OCI-LY1 (cell line): ENCODE measurements around the gene STARD3NL.
"Not testable (repeated sequence)": the region's sequence is repeated elsewhere in the genome, so short reads cannot be mapped to it uniquely, and the experiment has no call there.

Experiments used
- H2AFZ ChIP-seq: fragments of 200-600 bp; sonication (generic), shearing (Covaris generic); 2 replicates; pipeline ENCODE4 v1.6.0; 2014; ENCODE audit warnings: antibody characterized with exemption, mild to moderate bottlenecking, low read length
- H3F3A ChIP-seq: fragments of 200-600 bp; sonication (generic), shearing (Covaris generic); 2 replicates; pipeline ENCODE4 v1.6.0; 2014; ENCODE audit warnings: mild to moderate bottlenecking, antibody characterized with exemption, low read length, moderate library complexity; ENCODE audit not compliant: insufficient read depth
- H3K27ac ChIP-seq: fragments of 200-600 bp; sonication (generic); 2 replicates; pipeline ENCODE4 v1.5.1; 2014; ENCODE audit warnings: low read length, mixed run types, mild to moderate bottlenecking, low read depth; ENCODE audit not compliant: poor library complexity, severe bottlenecking
- H3K27me3 ChIP-seq: fragments of 200-600 bp; sonication (generic); 2 replicates; pipeline ENCODE4 v1.6.0; 2014; ENCODE audit warnings: antibody characterized with exemption, mild to moderate bottlenecking, low read length, moderate library complexity; ENCODE audit not compliant: insufficient read depth
- H3K36me3 ChIP-seq: fragments of 200-600 bp; sonication (generic); 2 replicates; pipeline ENCODE4 v1.6.1; 2014; ENCODE audit warnings: mild to moderate bottlenecking, antibody characterized with exemption, low read length, moderate library complexity, mixed read lengths; ENCODE audit not compliant: insufficient read depth
- H3K4me1 ChIP-seq: fragments of 200-600 bp; sonication (generic); 2 replicates; pipeline ENCODE4 v1.5.1; 2014; ENCODE audit warnings: mild to moderate bottlenecking, low read length, moderate library complexity; ENCODE audit not compliant: insufficient read depth, severe bottlenecking
- H3K4me2 ChIP-seq: fragments of 200-600 bp; sonication (generic), shearing (Covaris generic); 2 replicates; pipeline ENCODE4 v1.6.1; 2014; ENCODE audit warnings: low read length
- H3K4me3 ChIP-seq: fragments of 200-600 bp; sonication (generic); 2 replicates; pipeline ENCODE4 v1.5.1; 2014; ENCODE audit warnings: low read length, low read depth, mild to moderate bottlenecking, mixed read lengths; ENCODE audit not compliant: poor library complexity, severe bottlenecking
- H3K79me2 ChIP-seq: fragments of 200-600 bp; shearing (Covaris generic); 2 replicates; pipeline ENCODE4 v1.6.1; 2016; ENCODE audit warnings: mixed run types, low read length, mixed read lengths; ENCODE audit not compliant: insufficient read depth
- H3K9ac ChIP-seq: fragments of 200-600 bp; sonication (generic), shearing (Covaris generic); 2 replicates; pipeline ENCODE4 v1.6.1; 2014; ENCODE audit warnings: mild to moderate bottlenecking, low read length, mixed read lengths
- H3K9me2 ChIP-seq: fragments of 200-600 bp; sonication (generic), shearing (Covaris generic); 2 replicates; pipeline ENCODE4 v1.6.1; 2014; ENCODE audit warnings: low read depth, mild to moderate bottlenecking, low read length, mixed read lengths
- H3K9me3 ChIP-seq: fragments of 200-600 bp; shearing (Covaris generic); 2 replicates; pipeline ENCODE4 v1.6.1; 2014; ENCODE audit warnings: low read length, mixed read lengths
- H4K20me1 ChIP-seq: fragments of 200-600 bp; sonication (generic), shearing (Covaris generic); 2 replicates; pipeline ENCODE4 v1.6.0; 2016; ENCODE audit warnings: mild to moderate bottlenecking, low read length; ENCODE audit not compliant: insufficient read depth
- CTCF ChIP-seq: fragments of 200-600 bp; sonication (generic), shearing (Covaris generic); IDR thresholded peaks from 2 replicates; pipeline ENCODE4 v1.5.1; 2017; ENCODE audit warnings: mild to moderate bottlenecking, antibody characterized with exemption, low read length, moderate library complexity, mixed read lengths
- EZH2 ChIP-seq: fragments of 200-600 bp; sonication (generic), shearing (Covaris generic); IDR thresholded peaks from 2 replicates; pipeline ENCODE4 v1.8.0; 2017; ENCODE audit warnings: borderline replicate concordance, mixed run types, mild to moderate bottlenecking, antibody characterized with exemption, low read length, moderate library complexity, mixed read lengths

STARD3NL gene

GRCh38 chr7:38241071-38241470 is 63.0 kb downstream of the STARD3NL start:
- Histone ChIP-seq H2AFZ (no peak overlapping the region), H3K36me3 (no peaks in the 10 kb centered on the region), H3K27ac (no peak overlapping the region), H3K4me2 (no peak overlapping the region), H3K27me3 (no peaks in the 10 kb centered on the region), H3K79me2 (no peaks in the 10 kb centered on the region), H3K4me3 (no peak overlapping the region), H3K9me2 (no peaks in the 10 kb centered on the region), H3K4me1 (no peaks in the 10 kb centered on the region), H4K20me1 (no peaks in the 10 kb centered on the region), H3K9me3 (no peaks in the 10 kb centered on the region), H3F3A (no peaks in the 10 kb centered on the region), H3K9ac (no peak overlapping the region)
- TF ChIP-seq EZH2, result no peak
- TF ChIP-seq CTCF, result no peak

GRCh38 chr7:38242814-38243213 is 64.8 kb downstream of the STARD3NL start:
- Histone ChIP-seq H3K9me3 (no peaks in the 10 kb centered on the region), H2AFZ (no peak overlapping the region), H4K20me1 (no peaks in the 10 kb centered on the region), H3K4me1 (no peaks in the 10 kb centered on the region), H3K9me2 (no peaks in the 10 kb centered on the region), H3K79me2 (no peaks in the 10 kb centered on the region), H3K4me3 (no peak overlapping the region), H3K9ac (no peak overlapping the region), H3F3A (no peaks in the 10 kb centered on the region), H3K27ac (no peak overlapping the region), H3K27me3 (no peaks in the 10 kb centered on the region), H3K4me2 (no peak overlapping the region), H3K36me3 (no peaks in the 10 kb centered on the region)
- TF ChIP-seq CTCF (no peak), EZH2 (no peak)

DNA sequence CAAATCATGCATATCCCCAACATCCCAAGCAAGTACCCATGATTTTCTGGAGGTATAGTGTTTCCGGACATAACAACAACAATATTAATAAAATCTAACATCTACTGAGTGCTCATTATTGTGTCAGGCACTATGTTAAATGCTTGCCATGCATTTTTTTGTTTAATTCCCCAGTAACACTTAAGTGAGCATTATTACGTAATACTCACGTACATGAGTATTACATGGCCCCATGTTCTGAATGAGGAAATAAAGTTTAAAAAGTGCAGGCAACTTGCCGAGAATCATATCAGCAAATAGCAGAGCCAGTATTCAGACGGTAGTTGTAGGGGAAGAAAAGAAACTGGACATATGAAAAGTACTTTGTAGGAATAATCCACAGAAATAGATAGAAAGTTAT is 65.3 kb downstream of the STARD3NL start:
- H3K27ac ChIP-seq, H3K79me2 ChIP-seq, H3K36me3 ChIP-seq, H3F3A ChIP-seq, H4K20me1 ChIP-seq, H3K4me1 ChIP-seq, H3K4me3 ChIP-seq, H3K4me2 ChIP-seq, H3K27me3 ChIP-seq, H3K9ac ChIP-seq, H2AFZ ChIP-seq, H3K9me3 ChIP-seq, H3K9me2 ChIP-seq: not testable (repeated sequence)

GRCh38 chr7:38244516-38244915 is 66.5 kb downstream of the STARD3NL start:
- Histone ChIP-seq H3K27me3 (no peaks in the 10 kb centered on the region), H3K4me3 (no peak overlapping the region), H3K79me2 (no peaks in the 10 kb centered on the region), H3F3A (no peaks in the 10 kb centered on the region), H3K36me3 (no peaks in the 10 kb centered on the region), H3K27ac (no peak overlapping the region), H3K9me2 (no peaks in the 10 kb centered on the region), H3K9ac (no peak overlapping the region), H3K4me1 (no peaks in the 10 kb centered on the region), H3K4me2 (no peak overlapping the region), H4K20me1 (no peaks in the 10 kb centered on the region), H3K9me3 (no peaks in the 10 kb centered on the region), H2AFZ (no peak overlapping the region)
- no peak for TF ChIP-seq EZH2
- TF ChIP-seq CTCF, result no peak
